Measurements from ENCODE around the gene UBE3D.
A peak's percentile ranks its signal among the peaks of the same experiment; 100 is the strongest.

The UBE3D gene

DNA sequence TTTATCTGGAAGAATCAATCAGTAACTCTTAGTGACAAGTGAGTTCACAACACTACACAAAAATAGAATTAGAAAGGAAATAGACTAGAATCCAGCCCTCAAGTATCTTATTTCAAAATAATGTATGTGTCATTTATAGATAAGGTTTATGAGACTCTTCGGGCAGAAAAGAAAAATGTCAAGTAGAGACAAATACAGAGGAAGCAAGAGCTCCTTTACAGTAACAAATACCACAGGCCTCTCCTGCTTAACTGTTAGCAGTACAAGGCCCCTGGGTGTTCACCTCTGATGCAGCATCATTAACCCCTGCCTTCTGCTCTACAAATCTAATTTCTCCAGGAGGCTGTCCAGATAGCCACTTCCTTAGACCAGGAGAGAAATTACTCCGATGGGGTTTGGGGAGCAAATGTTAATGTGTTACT lies 76.7 kb downstream of the UBE3D start:
- no peak overlapping the region for H3K4me3 ChIP-seq (ENCODE audit: low read depth, low read length)
- no peak overlapping the region for H2AK5ac ChIP-seq (ENCODE audit: low read length)
- no peak overlapping the region for H4K8ac ChIP-seq (ENCODE audit: low read depth, low read length)
- no peaks in the 10 kb centered on the region for H3K79me2 ChIP-seq (ENCODE audit: control insufficient read depth, insufficient read depth, low read length, poor library complexity)
- H3K36me3 ChIP-seq (ENCODE audit: control insufficient read depth in 1 of 2, insufficient read depth in 2 of 2, low read length in 2 of 2) = no peaks in the 10 kb centered on the region
- no peak overlapping the region for H3K4me2 ChIP-seq (ENCODE audit: low read length)
- no peak overlapping the region for H2BK120ac ChIP-seq (ENCODE audit: insufficient read depth, low read length, poor library complexity)
- H3K9ac ChIP-seq (ENCODE audit: low read length) = no peak overlapping the region
- no peak overlapping the region for H4K91ac ChIP-seq (ENCODE audit: low read depth, low read length)
- no peak overlapping the region for H4K12ac ChIP-seq (ENCODE audit: low read depth, low read length)
- WGBS (ENCODE audit: extremely low coverage, insufficient coverage, insufficient read length) = no CpG with 5 or more reads among the region's 2 CpGs
- H3K27ac ChIP-seq (ENCODE audit: low read depth, low read length) = no peak overlapping the region
- H2AFZ ChIP-seq (ENCODE audit: insufficient read depth, low read length, poor library complexity) = no peak overlapping the region
- no peaks in the 10 kb centered on the region for H3K9me3 ChIP-seq (ENCODE audit: insufficient read depth, low read depth, low read length)
- H3K27me3 ChIP-seq (ENCODE audit: insufficient read depth, low read length) = no peaks in the 10 kb centered on the region
- DNase-seq = no peak
- no peak overlapping the region for H3K18ac ChIP-seq (ENCODE audit: low read length)
- no peak overlapping the region for H2BK12ac ChIP-seq (ENCODE audit: low read length)
- no peak overlapping the region for H3K14ac ChIP-seq (ENCODE audit: low read length)
- H3K23ac ChIP-seq (ENCODE audit: low read length) = no peak overlapping the region
- H2BK5ac ChIP-seq (ENCODE audit: low read depth, low read length, poor library complexity) = no peak overlapping the region
- H3K4ac ChIP-seq (ENCODE audit: low read depth, low read length) = no peak overlapping the region
- no peaks in the 10 kb centered on the region for H3K79me1 ChIP-seq (ENCODE audit: low read length)
- H3K4me1 ChIP-seq (ENCODE audit: control insufficient read depth in 1 of 2, insufficient read depth in 2 of 2, low read length in 2 of 2) = no peaks in the 10 kb centered on the region

DNA sequence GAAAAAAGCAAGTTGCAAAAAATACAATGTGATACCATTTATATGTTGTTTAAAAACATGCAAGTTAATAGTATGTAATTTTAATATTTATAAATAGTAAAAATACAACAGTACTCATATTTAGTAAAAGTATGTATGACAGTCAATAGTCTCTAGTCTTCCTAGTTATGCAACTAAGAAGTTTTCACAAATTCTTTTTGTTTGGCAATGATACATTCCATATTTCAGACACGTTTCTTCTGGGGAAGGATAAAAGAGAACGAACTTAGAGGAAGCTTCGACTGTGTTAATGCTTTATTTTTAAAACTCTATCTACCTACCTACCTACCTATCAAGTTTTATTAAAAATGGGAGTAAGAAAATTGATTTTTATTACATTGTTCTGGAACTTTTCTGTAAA lies 77.7 kb downstream of the UBE3D start:
- Histone ChIP-seq H3K9ac (ENCODE audit: low read length) (no peak overlapping the region), H2AK5ac (ENCODE audit: low read length) (no peak overlapping the region), H3K27me3 (ENCODE audit: insufficient read depth, low read length) (no peaks in the 10 kb centered on the region), H3K18ac (ENCODE audit: low read length) (no peak overlapping the region), H2BK12ac (ENCODE audit: low read length) (no peak overlapping the region), H2AFZ (ENCODE audit: insufficient read depth, low read length, poor library complexity) (no peak overlapping the region), H4K91ac (ENCODE audit: low read depth, low read length) (no peak overlapping the region), H3K23ac (ENCODE audit: low read length) (no peak overlapping the region), H2BK120ac (ENCODE audit: insufficient read depth, low read length, poor library complexity) (no peak overlapping the region), H3K79me1 (ENCODE audit: low read length) (no peaks in the 10 kb centered on the region), H3K14ac (ENCODE audit: low read length) (no peak overlapping the region), H3K27ac (ENCODE audit: low read depth, low read length) (no peak overlapping the region), H3K36me3 (ENCODE audit: control insufficient read depth in 1 of 2, insufficient read depth in 2 of 2, low read length in 2 of 2) (no peaks in the 10 kb centered on the region), H4K8ac (ENCODE audit: low read depth, low read length) (no peak overlapping the region), H3K4me2 (ENCODE audit: low read length) (no peak overlapping the region), H3K4ac (ENCODE audit: low read depth, low read length) (no peak overlapping the region), H4K12ac (ENCODE audit: low read depth, low read length) (no peak overlapping the region), H3K4me1 (ENCODE audit: control insufficient read depth in 1 of 2, insufficient read depth in 2 of 2, low read length in 2 of 2) (no peaks in the 10 kb centered on the region), H3K4me3 (ENCODE audit: low read depth, low read length) (no peak overlapping the region), H3K79me2 (ENCODE audit: control insufficient read depth, insufficient read depth, low read length, poor library complexity) (no peaks in the 10 kb centered on the region), H3K9me3 (ENCODE audit: insufficient read depth, low read depth, low read length) (no peaks in the 10 kb centered on the region), H2BK5ac (ENCODE audit: low read depth, low read length, poor library complexity) (no peak overlapping the region)
- WGBS (ENCODE audit: extremely low coverage, insufficient coverage, insufficient read length) = no CpG with 5 or more reads among the region's 3 CpGs
- DNase-seq = peak in 1 of 2 donors; percentile 71

DNA sequence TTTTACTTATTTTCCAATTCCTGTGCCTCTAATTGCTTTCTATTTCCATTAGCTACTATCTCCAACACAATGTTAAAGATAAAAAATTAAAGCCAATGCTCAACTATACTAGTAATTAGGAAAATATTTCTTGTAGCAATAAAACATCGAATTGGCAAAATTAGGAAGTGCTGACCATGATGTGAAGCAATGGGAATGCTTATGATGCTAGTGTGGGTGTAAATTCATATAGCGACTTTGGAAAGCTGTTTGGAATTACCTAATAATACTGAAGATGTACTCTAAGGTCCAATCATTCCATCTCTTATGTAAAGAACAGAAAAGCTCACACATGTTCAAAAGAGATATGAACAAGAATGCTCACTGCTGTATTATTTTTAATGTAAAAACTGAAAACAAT lies 78.2 kb downstream of the UBE3D start:
- H2BK12ac ChIP-seq (ENCODE audit: low read length) = no peak overlapping the region
- no peak overlapping the region for H3K4ac ChIP-seq (ENCODE audit: low read depth, low read length)
- WGBS (ENCODE audit: extremely low coverage, insufficient coverage, insufficient read length) = no CpG with 5 or more reads among the region's 2 CpGs
- no peaks in the 10 kb centered on the region for H3K4me1 ChIP-seq (ENCODE audit: control insufficient read depth in 1 of 2, insufficient read depth in 2 of 2, low read length in 2 of 2)
- H4K12ac ChIP-seq (ENCODE audit: low read depth, low read length) = no peak overlapping the region
- H3K79me1 ChIP-seq (ENCODE audit: low read length) = no peaks in the 10 kb centered on the region
- no peak overlapping the region for H3K4me2 ChIP-seq (ENCODE audit: low read length)
- no peaks in the 10 kb centered on the region for H3K9me3 ChIP-seq (ENCODE audit: insufficient read depth, low read depth, low read length)
- no peak overlapping the region for H2BK120ac ChIP-seq (ENCODE audit: insufficient read depth, low read length, poor library complexity)
- no peak overlapping the region for H4K8ac ChIP-seq (ENCODE audit: low read depth, low read length)
- H3K27me3 ChIP-seq (ENCODE audit: insufficient read depth, low read length) = no peaks in the 10 kb centered on the region
- no peaks in the 10 kb centered on the region for H3K36me3 ChIP-seq (ENCODE audit: control insufficient read depth in 1 of 2, insufficient read depth in 2 of 2, low read length in 2 of 2)
- H2AFZ ChIP-seq (ENCODE audit: insufficient read depth, low read length, poor library complexity) = no peak overlapping the region
- H2AK5ac ChIP-seq (ENCODE audit: low read length) = no peak overlapping the region
- DNase-seq = no peak
- no peak overlapping the region for H3K4me3 ChIP-seq (ENCODE audit: low read depth, low read length)
- H3K18ac ChIP-seq (ENCODE audit: low read length) = no peak overlapping the region
- H4K91ac ChIP-seq (ENCODE audit: low read depth, low read length) = no peak overlapping the region
- no peak overlapping the region for H2BK5ac ChIP-seq (ENCODE audit: low read depth, low read length, poor library complexity)
- H3K14ac ChIP-seq (ENCODE audit: low read length) = no peak overlapping the region
- H3K23ac ChIP-seq (ENCODE audit: low read length) = no peak overlapping the region
- H3K79me2 ChIP-seq (ENCODE audit: control insufficient read depth, insufficient read depth, low read length, poor library complexity) = no peaks in the 10 kb centered on the region
- no peak overlapping the region for H3K27ac ChIP-seq (ENCODE audit: low read depth, low read length)
- no peak overlapping the region for H3K9ac ChIP-seq (ENCODE audit: low read length)

DNA sequence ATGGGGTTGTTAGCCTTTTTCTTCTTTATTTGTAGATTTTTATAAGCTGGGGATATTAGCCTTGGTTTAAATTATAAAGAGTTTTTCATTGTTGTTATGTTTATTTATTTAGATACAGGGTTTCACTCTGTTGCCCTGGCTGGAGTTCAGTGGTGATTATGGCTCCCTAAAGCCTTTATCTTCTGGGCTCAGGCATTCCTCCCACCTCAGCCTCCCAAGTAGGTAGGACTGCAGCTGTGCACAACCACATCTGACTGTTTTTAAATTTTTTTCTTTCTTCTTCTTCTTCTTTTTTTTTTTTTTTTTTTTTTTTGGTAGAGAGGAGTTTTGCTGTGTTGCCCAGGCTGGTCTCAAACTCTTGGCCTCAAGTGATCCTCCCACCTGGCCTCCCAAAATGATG lies 80.9 kb downstream of the UBE3D start:
- Histone ChIP-seq H3K9me3 (ENCODE audit: insufficient read depth, low read depth, low read length) (no peaks in the 10 kb centered on the region), H3K79me1 (ENCODE audit: low read length) (no peaks in the 10 kb centered on the region), H3K18ac (ENCODE audit: low read length) (no peak overlapping the region), H2BK12ac (ENCODE audit: low read length) (no peak overlapping the region), H3K36me3 (ENCODE audit: control insufficient read depth in 1 of 2, insufficient read depth in 2 of 2, low read length in 2 of 2) (no peaks in the 10 kb centered on the region), H4K91ac (ENCODE audit: low read depth, low read length) (no peak overlapping the region), H3K4me3 (ENCODE audit: low read depth, low read length) (no peak overlapping the region), H3K4me2 (ENCODE audit: low read length) (no peak overlapping the region), H3K23ac (ENCODE audit: low read length) (no peak overlapping the region), H2AFZ (ENCODE audit: insufficient read depth, low read length, poor library complexity) (no peak overlapping the region), H2BK5ac (ENCODE audit: low read depth, low read length, poor library complexity) (no peak overlapping the region), H4K12ac (ENCODE audit: low read depth, low read length) (no peak overlapping the region), H3K4ac (ENCODE audit: low read depth, low read length) (no peak overlapping the region), H2AK5ac (ENCODE audit: low read length) (no peak overlapping the region), H3K79me2 (ENCODE audit: control insufficient read depth, insufficient read depth, low read length, poor library complexity) (no peaks in the 10 kb centered on the region), H3K14ac (ENCODE audit: low read length) (no peak overlapping the region), H3K27me3 (ENCODE audit: insufficient read depth, low read length) (no peaks in the 10 kb centered on the region), H3K4me1 (ENCODE audit: control insufficient read depth in 1 of 2, insufficient read depth in 2 of 2, low read length in 2 of 2) (no peaks in the 10 kb centered on the region), H3K27ac (ENCODE audit: low read depth, low read length) (no peak overlapping the region), H3K9ac (ENCODE audit: low read length) (no peak overlapping the region), H2BK120ac (ENCODE audit: insufficient read depth, low read length, poor library complexity) (no peak overlapping the region), H4K8ac (ENCODE audit: low read depth, low read length) (no peak overlapping the region)
- DNase-seq = no peak

All from trophoblast cell (in vitro differentiated cells and primary cell).